Kidney epithelial cell (primary cell): ENCODE data around the gene HES4. TPM values are rescaled to one million over a fixed set of nuclear protein-coding genes. Genes with fewer than 3 reads are reported as not detected.

Source experiments
- DNase-seq: peaks from one replicate; pipeline ENCODE4 v3.0.0-alpha.2; 2010; ENCODE audit warnings: low read depth
- H3K27me3 ChIP-seq: 2 replicates; pipeline ENCODE4 v1.6.0; 2011; ENCODE audit warnings: low read length; ENCODE audit not compliant: control insufficient read depth, insufficient read depth
- H3K36me3 ChIP-seq: 2 replicates; pipeline ENCODE4 v1.5.1; 2011; ENCODE audit warnings: low read length; ENCODE audit not compliant: control insufficient read depth, insufficient read depth
- H3K4me3 ChIP-seq: 2 replicates; pipeline ENCODE4 v1.5.1; 2011; ENCODE audit warnings: low read depth, mild to moderate bottlenecking, control low read depth, low read length
- total RNA-seq: library from RNA; depleted of rRNA; stranded (reverse); fragments of >200 nt; gene quantifications from 2 replicates; pipeline ENCODE4 v1.2.3, GENCODE V29; 2015
- TF ChIP-seq, protein P1 (sequence below): IDR thresholded peaks from 2 replicates; pipeline ENCODE4 v1.5.1; 2011; ENCODE audit warnings: mild to moderate bottlenecking, moderate library complexity, low read length, control low read depth, inconsistent platforms; ENCODE audit not compliant: insufficient read depth, poor library complexity, severe bottlenecking

HES4 gene
- total RNA-seq, 1 donor from 2014 or later, result 160 TPM

GRCh38 chr1:1006305-1007159, 6.6 kb upstream of the HES4 start:
- no peak for DNase-seq
- H3K36me3 ChIP-seq, result no peaks in the 10 kb centered on the region
- TF ChIP-seq, protein P1, sequence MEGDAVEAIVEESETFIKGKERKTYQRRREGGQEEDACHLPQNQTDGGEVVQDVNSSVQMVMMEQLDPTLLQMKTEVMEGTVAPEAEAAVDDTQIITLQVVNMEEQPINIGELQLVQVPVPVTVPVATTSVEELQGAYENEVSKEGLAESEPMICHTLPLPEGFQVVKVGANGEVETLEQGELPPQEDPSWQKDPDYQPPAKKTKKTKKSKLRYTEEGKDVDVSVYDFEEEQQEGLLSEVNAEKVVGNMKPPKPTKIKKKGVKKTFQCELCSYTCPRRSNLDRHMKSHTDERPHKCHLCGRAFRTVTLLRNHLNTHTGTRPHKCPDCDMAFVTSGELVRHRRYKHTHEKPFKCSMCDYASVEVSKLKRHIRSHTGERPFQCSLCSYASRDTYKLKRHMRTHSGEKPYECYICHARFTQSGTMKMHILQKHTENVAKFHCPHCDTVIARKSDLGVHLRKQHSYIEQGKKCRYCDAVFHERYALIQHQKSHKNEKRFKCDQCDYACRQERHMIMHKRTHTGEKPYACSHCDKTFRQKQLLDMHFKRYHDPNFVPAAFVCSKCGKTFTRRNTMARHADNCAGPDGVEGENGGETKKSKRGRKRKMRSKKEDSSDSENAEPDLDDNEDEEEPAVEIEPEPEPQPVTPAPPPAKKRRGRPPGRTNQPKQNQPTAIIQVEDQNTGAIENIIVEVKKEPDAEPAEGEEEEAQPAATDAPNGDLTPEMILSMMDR, result no peak

DNA sequence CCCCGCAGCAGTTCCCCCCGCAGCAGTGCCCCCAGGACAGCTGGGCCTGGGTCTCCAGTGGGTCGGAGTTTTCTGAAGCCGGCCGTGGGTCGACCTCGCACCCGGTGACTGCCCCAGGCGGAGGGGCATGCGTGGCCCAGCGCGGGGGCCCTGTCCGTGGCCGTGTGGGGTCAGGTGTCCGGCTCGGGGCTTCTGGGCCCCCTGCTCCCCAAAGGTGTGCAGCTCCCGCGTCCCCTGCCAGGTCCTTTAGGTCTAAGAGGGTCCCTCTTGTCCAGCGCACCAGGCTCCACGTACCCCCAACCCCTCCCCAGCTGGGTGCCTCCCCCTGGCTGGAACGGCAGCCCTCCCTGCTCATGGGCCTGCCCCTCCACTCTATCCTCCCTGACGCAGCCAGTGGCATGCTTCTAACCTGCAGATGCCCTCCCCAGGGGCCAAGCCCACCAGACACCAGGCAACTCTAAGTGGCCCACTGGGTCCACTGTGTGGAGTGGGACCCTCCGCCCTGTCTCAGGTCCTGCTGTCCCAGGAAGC, 5.9 kb upstream of the HES4 start:
- TF ChIP-seq, protein P1, result no peak
- Histone ChIP-seq H3K27me3 (no peaks in the 10 kb centered on the region), H3K4me3 (no peak overlapping the region), H3K36me3 (no peaks in the 10 kb centered on the region)
- DNase-seq, result no peak

More at GRCh38 chr1:1006305-1007159, 6.6 kb upstream of the HES4 start:
- H3K27me3 ChIP-seq, result no peaks in the 10 kb centered on the region
- no peak overlapping the region for H3K4me3 ChIP-seq

GRCh38 chr1:1004780-1005697, 5.1 kb upstream of the HES4 start:
- DNase-seq, result no peak
- H3K4me3 ChIP-seq, result no peak overlapping the region
- H3K36me3 ChIP-seq, result no peaks in the 10 kb centered on the region
- TF ChIP-seq, protein P1, result no peak
- no peaks in the 10 kb centered on the region for H3K27me3 ChIP-seq

GRCh38 chr1:1004420-1004779, 4.5 kb upstream of the HES4 start:
- Histone ChIP-seq H3K36me3 (no peaks in the 10 kb centered on the region), H3K27me3 (no peaks in the 10 kb centered on the region), H3K4me3 (no peak overlapping the region)
- TF ChIP-seq, protein P1, result no peak
- no peak for DNase-seq

- Histone ChIP-seq H3K27me3 (no peaks in the 10 kb centered on the region), H3K36me3 (no peaks in the 10 kb centered on the region), H3K4me3 (no peak overlapping the region)
- no peak for DNase-seq
- TF ChIP-seq, protein P1, result no peak
Observed at GRCh38 chr1:1003618-1004419, 3.9 kb upstream of the HES4 start.
